Stimulated activated CD8-positive, alpha-beta memory T cell treated with anti-CD3 and anti-CD28 coated beads, Interleukin-7, amount 100 ng/mL, for 48 hours (primary cell): ENCODE measurements around the gene HECA.
A peak's percentile ranks its signal among the peaks of the same experiment; 100 is the strongest.
"Not testable (repeated sequence)": the region's sequence is repeated elsewhere in the genome, so short reads cannot be mapped to it uniquely, and the experiment has no call there.

Experiments
- DNase-seq, 2 donors: peaks; one replicate each; pipeline ENCODE4 v3.0.0-alpha.2; 2020; ENCODE audit warnings: low read depth in 1 of 2; ENCODE audit errors: extremely low read depth in 1 of 2

Gene HECA

DNA sequence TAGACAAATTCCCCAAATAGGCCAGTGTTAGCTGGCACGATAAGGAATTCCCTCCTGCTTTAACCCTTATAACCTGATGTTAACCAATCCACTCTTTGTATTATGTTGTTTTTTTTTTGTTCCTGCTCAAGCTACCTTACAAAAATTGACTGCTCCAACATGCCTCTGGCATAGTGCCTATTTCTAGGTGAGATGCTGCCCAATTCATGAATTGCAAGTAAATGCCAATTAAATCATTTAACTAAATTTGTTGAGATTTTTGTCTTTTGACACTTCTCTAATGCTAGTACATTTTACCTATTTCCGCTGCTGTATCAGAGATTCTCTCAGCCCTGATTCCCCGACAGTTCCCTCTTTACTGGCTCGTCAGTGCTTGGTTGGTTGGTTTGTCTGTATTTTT is 66.5 kb downstream of the HECA start:
- no peak for DNase-seq

- DNase-seq = no peak
These were observed 70.1 kb downstream of the HECA start for GRCh38 chr6:139204978-139205377.

DNA sequence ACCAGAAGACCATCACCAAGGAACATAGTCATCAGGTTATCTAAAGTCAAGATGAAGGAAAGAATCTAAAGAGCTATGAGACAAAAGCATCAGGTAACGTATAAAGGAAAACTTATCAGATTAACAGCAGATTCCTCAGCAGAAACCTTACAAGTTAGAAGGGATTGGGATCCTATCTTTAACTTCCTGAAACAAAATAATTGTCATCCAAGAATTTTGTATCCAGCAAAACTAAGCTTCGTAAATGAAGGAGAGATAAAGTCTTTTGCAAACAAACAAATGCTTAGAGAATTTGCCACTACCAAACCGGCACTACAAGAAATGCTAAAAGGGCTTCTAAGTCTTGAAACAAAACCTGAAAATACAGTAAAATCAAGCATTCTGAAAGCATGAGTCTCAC is 71.0 kb downstream of the HECA start:
- DNase-seq = no peak

- DNase-seq = not testable (repeated sequence)
These were observed 75.9 kb downstream of the HECA start for GRCh38 chr6:139210766-139211165.

DNA sequence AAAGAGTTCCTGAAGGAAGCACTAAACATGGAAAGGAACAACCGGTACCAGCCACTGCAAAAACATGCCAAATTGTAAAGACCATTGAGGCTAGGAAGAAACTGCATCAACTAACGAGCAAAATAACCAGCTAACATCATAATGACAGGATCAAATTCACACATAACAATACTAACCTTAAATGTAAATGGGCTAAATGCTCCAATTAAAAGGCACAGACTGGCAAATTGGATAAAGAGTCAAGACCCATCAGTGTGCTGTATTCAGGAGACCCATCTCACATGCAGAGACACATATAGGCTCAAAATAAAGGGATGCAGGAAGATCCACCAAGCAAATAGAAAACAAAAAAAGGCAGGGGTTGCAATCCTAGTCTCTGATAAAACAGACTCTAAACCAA is 77.6 kb downstream of the HECA start:
- DNase-seq = not testable (repeated sequence)

GRCh38 chr6:139219271-139219729 is 84.4 kb downstream of the HECA start:
- peak; percentile 29 to 49 for DNase-seq

DNA sequence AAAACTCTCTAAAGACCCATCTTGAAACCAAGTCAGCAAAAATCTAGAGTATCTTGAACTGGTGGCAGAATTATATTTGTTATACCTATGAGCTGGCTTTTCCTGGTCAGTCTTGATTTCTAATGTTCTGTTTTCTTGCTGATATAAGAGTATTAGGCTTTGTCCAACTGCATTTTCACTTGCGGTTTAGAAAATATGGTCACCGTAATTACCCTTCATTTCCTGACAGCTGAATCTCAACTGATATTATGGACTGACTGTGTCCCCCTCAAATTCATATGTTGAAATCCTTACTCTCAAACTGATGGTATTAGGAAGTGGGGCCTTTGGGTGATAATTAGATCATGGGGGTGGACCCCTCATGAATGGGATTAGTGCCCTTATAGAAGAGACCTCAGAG is 84.9 kb downstream of the HECA start:
- no peak for DNase-seq

DNA sequence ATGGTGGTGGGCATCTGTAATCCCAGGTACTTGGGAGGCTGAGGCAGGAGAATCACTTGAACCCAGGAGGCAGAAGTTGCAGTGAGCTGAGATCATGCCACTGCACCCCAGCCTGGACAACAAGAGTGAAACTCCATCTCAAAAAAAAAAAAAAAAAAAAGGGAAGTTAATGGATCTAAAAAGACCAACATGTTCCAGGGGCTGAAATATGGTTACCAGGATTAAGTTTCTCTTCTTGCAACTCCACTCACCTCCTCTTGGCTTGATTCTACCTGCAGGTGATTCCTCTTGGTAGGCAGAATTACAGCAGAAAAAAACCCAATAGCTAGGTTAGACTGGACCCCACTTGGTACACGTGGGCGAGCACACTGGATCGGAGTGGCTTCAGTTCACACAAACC is 93.5 kb downstream of the HECA start:
- DNase-seq = not testable (repeated sequence)
